CD8-positive, alpha-beta memory T cell (primary cell): ENCODE data around the gene LAMA2. TPM values are rescaled to one million over a fixed set of nuclear protein-coding genes. Genes with fewer than 3 reads are reported as not detected.

Source experiments
- CTCF ChIA-PET: fragments of 350-600 bp; sonication (Branson Sonifier 250); formaldehyde crosslinking; loops from one replicate; lab custom pipeline; 2021; ENCODE audit warnings: antibody characterized with exemption; lab: Charles Lee
- POLR2A ChIA-PET: fragments of 350-600 bp; sonication (Branson Sonifier 250); formaldehyde crosslinking; loops from one replicate; lab custom pipeline; 2021; ENCODE audit warnings: antibody characterized with exemption; lab: Charles Lee
- DNase-seq, 5 donors: peaks; one replicate each; pipeline versions ENCODE4 v3.0.0 to v3.0.0-alpha.2; 2020 to 2022; ENCODE audit warnings: mixed read lengths in 1 of 5
- H3K27ac ChIP-seq: one replicate; pipeline ENCODE4 v1.7.0; 2013; ENCODE audit warnings: low read depth, mild to moderate bottlenecking, low read length, moderate library complexity
- H3K27me3 ChIP-seq: 2 replicates; pipeline ENCODE4 v1.7.0; 2013; ENCODE audit warnings: low read length, mild to moderate bottlenecking; ENCODE audit not compliant: insufficient read depth, poor library complexity, severe bottlenecking
- H3K36me3 ChIP-seq: 2 replicates; pipeline ENCODE4 v1.7.0; 2013; ENCODE audit warnings: mild to moderate bottlenecking, low read length, moderate library complexity; ENCODE audit not compliant: insufficient read depth
- H3K4me1 ChIP-seq: 2 replicates; pipeline ENCODE4 v1.7.0; 2013; ENCODE audit warnings: mild to moderate bottlenecking, low read length, moderate library complexity; ENCODE audit not compliant: insufficient read depth
- H3K4me3 ChIP-seq: 2 replicates; pipeline ENCODE4 v1.7.0; 2013; ENCODE audit warnings: mild to moderate bottlenecking, low read length
- H3K9me3 ChIP-seq: 2 replicates; pipeline ENCODE4 v1.7.0; 2013; ENCODE audit warnings: mild to moderate bottlenecking, low read length
- H3K27ac Mint-ChIP-seq, 8 donors: one replicate each; pipeline ENCODE4 v1.8.0; 2020 to 2021; ENCODE audit warnings: mixed read lengths in 8 of 8, mild to moderate bottlenecking in 6 of 8, inconsistent platforms in 3 of 8, moderate library complexity in 3 of 8
- H3K27me3 Mint-ChIP-seq, 2 donors: one replicate each; pipeline ENCODE4 v1.8.0; 2020 to 2021; ENCODE audit warnings: mixed read lengths in 2 of 2, mild to moderate bottlenecking in 1 of 2, moderate library complexity in 1 of 2
- H3K36me3 Mint-ChIP-seq, 3 donors: one replicate each; pipeline ENCODE4 v1.8.0; 2020 to 2021; ENCODE audit warnings: mixed read lengths in 3 of 3, inconsistent platforms in 1 of 3, mild to moderate bottlenecking in 1 of 3
- H3K4me1 Mint-ChIP-seq, 3 donors: one replicate each; pipeline ENCODE4 v1.8.0; 2020 to 2021; ENCODE audit warnings: mixed read lengths in 3 of 3, inconsistent platforms in 1 of 3, mild to moderate bottlenecking in 1 of 3
- H3K4me3 Mint-ChIP-seq, 7 donors: one replicate each; pipeline ENCODE4 v1.8.0; 2020 to 2021; ENCODE audit warnings: mixed read lengths in 7 of 7, mild to moderate bottlenecking in 6 of 7, moderate library complexity in 4 of 7, inconsistent platforms in 2 of 7
- H3K9me3 Mint-ChIP-seq, 5 donors: one replicate each; pipeline ENCODE4 v1.8.0; 2020 to 2022; ENCODE audit warnings: mixed read lengths in 5 of 5, mild to moderate bottlenecking in 3 of 5, moderate library complexity in 2 of 5, inconsistent platforms in 1 of 5
- polyA plus RNA-seq: library from polyadenylated mRNA; unstranded; fragments of 300-500 nt; fragmentation: Illumina TruSeq; gene quantifications from one replicate; pipeline ENCODE4 v1.2.3, GENCODE V29; 2021
- total RNA-seq, 2 experiments: library from RNA; stranded (reverse); gene quantifications; one replicate each; pipeline ENCODE4 v1.2.3, GENCODE V29; 2021

LAMA2 gene
- total and polyA plus RNA-seq, 3 experiments from 2014 or later: 0.09 to 0.96 (median 0.45) TPM

- Mint-ChIP-seq H3K27ac (no peak overlapping the region), H3K4me3 (no peak overlapping the region), H3K27me3 (peaks cover 0 to 8% of the 10 kb centered on the region in 2 donors), H3K36me3 (no peaks in the 10 kb centered on the region), H3K4me1 (peaks cover 15 to 18% (median 15%) of the 10 kb centered on the region in 3 donors), H3K9me3 (no peaks in the 10 kb centered on the region)
- H3K27me3 ChIP-seq: no peaks in the 10 kb centered on the region
- DNase-seq: no peak
- no peaks in the 10 kb centered on the region for H3K36me3 ChIP-seq
- peaks cover 6% of the 10 kb centered on the region for H3K4me1 ChIP-seq
- H3K4me3 ChIP-seq: no peak overlapping the region
- ChIA-PET CTCF (interaction anchor here (2.1 kb wide), 1 partner anchor 11 kb away, joined by 8 read pairs; no protein-coding TSS in a partner anchor), POLR2A (no interaction called here)
- no peak overlapping the region for H3K27ac ChIP-seq
- no peaks in the 10 kb centered on the region for H3K9me3 ChIP-seq
Measured at GRCh38 chr6:129368970-129369369, 486.0 kb downstream of the LAMA2 start.

GRCh38 chr6:129369737-129370136 is 486.8 kb downstream of the LAMA2 start:
- Mint-ChIP-seq H3K9me3 (no peaks in the 10 kb centered on the region), H3K4me1 (peaks cover 15 to 18% (median 15%) of the 10 kb centered on the region in 3 donors), H3K27ac (no peak overlapping the region), H3K4me3 (peak overlapping the region in 2 of 7 donors; percentile 29 to 43), H3K36me3 (no peaks in the 10 kb centered on the region), H3K27me3 (peaks cover 0 to 2% of the 10 kb centered on the region in 2 donors)
- Histone ChIP-seq H3K27ac (no peak overlapping the region), H3K36me3 (no peaks in the 10 kb centered on the region), H3K4me3 (no peak overlapping the region), H3K4me1 (peaks cover 6% of the 10 kb centered on the region), H3K27me3 (no peaks in the 10 kb centered on the region), H3K9me3 (no peaks in the 10 kb centered on the region)
- ChIA-PET POLR2A (no interaction called here), CTCF (interaction anchor here (0.6 to 2.1 kb wide), 2 partner anchors 10 to 1744 kb away, joined by 3 to 8 read pairs; no protein-coding TSS in a partner anchor)
- DNase-seq: no peak

DNA sequence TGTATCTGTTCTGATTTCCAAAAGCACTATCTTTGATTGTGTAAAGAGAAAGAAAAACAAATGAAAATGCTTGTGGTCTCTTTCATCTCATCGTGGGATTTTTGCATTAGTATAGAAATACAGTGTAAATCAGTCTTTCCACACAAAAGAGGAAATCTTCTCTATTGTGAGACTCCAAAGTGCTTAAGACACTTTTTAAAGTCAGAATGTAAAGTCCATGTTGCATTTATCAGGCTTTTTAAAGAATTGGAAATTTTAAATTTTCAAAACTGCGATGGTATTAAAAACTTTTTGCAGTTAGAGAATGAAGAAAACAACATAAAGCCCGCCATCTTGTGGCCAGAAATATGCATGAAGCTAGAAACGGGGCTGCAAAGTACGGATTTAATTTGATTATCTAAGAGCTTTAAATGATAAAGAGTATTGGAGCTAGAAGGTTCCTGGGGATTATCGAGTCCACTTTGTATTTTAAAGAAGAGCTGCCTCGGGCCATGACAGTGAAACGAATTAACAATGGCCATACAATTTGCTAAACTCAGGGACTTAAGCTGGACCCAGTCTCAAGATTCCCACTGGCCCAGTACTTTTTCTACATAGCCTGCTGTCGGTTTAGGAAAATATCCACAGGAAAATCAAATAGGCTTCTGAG is 487.5 kb downstream of the LAMA2 start:
- Mint-ChIP-seq H3K27me3 (no peaks in the 10 kb centered on the region), H3K4me1 (peaks cover 15 to 18% (median 15%) of the 10 kb centered on the region in 3 donors), H3K36me3 (no peaks in the 10 kb centered on the region), H3K27ac (peak overlapping the region in 1 of 8 donors; percentile 14), H3K4me3 (peak overlapping the region in 5 of 7 donors; percentile 16 to 45 (median 38)), H3K9me3 (no peaks in the 10 kb centered on the region)
- no peaks in the 10 kb centered on the region for H3K27me3 ChIP-seq
- CTCF ChIA-PET: interaction anchor here (0.6 to 2.1 kb wide), 4 partner anchors 9 to 1743 kb away, joined by 3 to 8 read pairs (median 5); no protein-coding TSS in a partner anchor
- no peaks in the 10 kb centered on the region for H3K36me3 ChIP-seq
- no peaks in the 10 kb centered on the region for H3K9me3 ChIP-seq
- H3K4me3 ChIP-seq: no peak overlapping the region
- POLR2A ChIA-PET: no interaction called here
- H3K4me1 ChIP-seq: peaks cover 6% of the 10 kb centered on the region
- H3K27ac ChIP-seq: no peak overlapping the region
- peak; percentile 10 to 46 (median 14) for DNase-seq

- no peaks in the 10 kb centered on the region for H3K36me3 ChIP-seq
- Mint-ChIP-seq H3K9me3 (no peaks in the 10 kb centered on the region), H3K4me1 (no peaks in the 10 kb centered on the region), H3K4me3 (no peak overlapping the region), H3K27ac (no peak overlapping the region), H3K27me3 (peaks cover 9 to 43% of the 10 kb centered on the region in 2 donors), H3K36me3 (peaks cover 0 to 5% (median 0%) of the 10 kb centered on the region in 3 donors)
- H3K4me1 ChIP-seq: no peaks in the 10 kb centered on the region
- no peaks in the 10 kb centered on the region for H3K27me3 ChIP-seq
- no peak for DNase-seq
- H3K4me3 ChIP-seq: no peak overlapping the region
- POLR2A ChIA-PET: no interaction called here
- H3K9me3 ChIP-seq: no peaks in the 10 kb centered on the region
- no peak overlapping the region for H3K27ac ChIP-seq
- CTCF ChIA-PET: no interaction called here
Measured at GRCh38 chr6:129381885-129382284, 498.9 kb downstream of the LAMA2 start.

DNA sequence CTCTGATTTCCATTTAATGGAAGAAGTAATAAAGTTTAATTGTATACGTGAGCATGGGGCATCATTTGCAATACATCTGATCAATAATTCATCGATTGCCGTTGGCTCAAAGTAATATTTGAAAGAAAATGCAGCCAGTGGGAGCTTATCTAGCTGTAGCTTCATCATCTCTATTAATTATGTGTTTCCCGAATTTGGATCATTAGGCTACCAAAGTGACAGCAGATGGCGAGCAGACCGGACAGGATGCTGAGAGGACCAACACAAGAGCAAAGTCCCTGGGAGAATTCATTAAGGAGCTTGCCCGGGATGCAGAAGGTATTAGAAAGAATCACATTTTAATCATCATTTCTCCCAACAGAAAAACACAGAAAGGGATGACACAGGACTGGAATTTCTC is 500.0 kb downstream of the LAMA2 start:
- Mint-ChIP-seq H3K9me3 (peaks cover 0 to 3% (median 0%) of the 10 kb centered on the region in 5 donors), H3K4me3 (no peak overlapping the region), H3K27ac (no peak overlapping the region), H3K36me3 (peaks cover 0 to 14% (median 0%) of the 10 kb centered on the region in 3 donors), H3K4me1 (no peaks in the 10 kb centered on the region), H3K27me3 (peaks cover 9 to 45% of the 10 kb centered on the region in 2 donors)
- Histone ChIP-seq H3K27ac (no peak overlapping the region), H3K36me3 (no peaks in the 10 kb centered on the region), H3K4me1 (no peaks in the 10 kb centered on the region), H3K4me3 (no peak overlapping the region), H3K27me3 (no peaks in the 10 kb centered on the region), H3K9me3 (no peaks in the 10 kb centered on the region)
- ChIA-PET POLR2A (no interaction called here), CTCF (no interaction called here)
- DNase-seq: no peak

- Mint-ChIP-seq H3K9me3 (peaks cover 0 to 3% (median 0%) of the 10 kb centered on the region in 5 donors), H3K36me3 (peaks cover 0 to 17% (median 0%) of the 10 kb centered on the region in 3 donors)
Measured at GRCh38 chr6:129385117-129385516, 502.2 kb downstream of the LAMA2 start.

GRCh38 chr6:129390900-129391299 is 508.0 kb downstream of the LAMA2 start:
- DNase-seq: no peak
- H3K27me3 Mint-ChIP-seq: peaks cover 0 to 32% of the 10 kb centered on the region in 2 donors

More at GRCh38 chr6:129385117-129385516, 502.2 kb downstream of the LAMA2 start:
- POLR2A ChIA-PET: no interaction called here
- H3K36me3 ChIP-seq: no peaks in the 10 kb centered on the region
- CTCF ChIA-PET: no interaction called here
- no peaks in the 10 kb centered on the region for H3K4me1 Mint-ChIP-seq
- no peaks in the 10 kb centered on the region for H3K4me1 ChIP-seq
- no peaks in the 10 kb centered on the region for H3K9me3 ChIP-seq
- DNase-seq: no peak
- H3K27me3 Mint-ChIP-seq: peaks cover 7 to 36% of the 10 kb centered on the region in 2 donors
- H3K4me3 Mint-ChIP-seq: no peak overlapping the region
- H3K27ac Mint-ChIP-seq: no peak overlapping the region
- H3K4me3 ChIP-seq: no peak overlapping the region
- no peaks in the 10 kb centered on the region for H3K27me3 ChIP-seq
- no peak overlapping the region for H3K27ac ChIP-seq

DNA sequence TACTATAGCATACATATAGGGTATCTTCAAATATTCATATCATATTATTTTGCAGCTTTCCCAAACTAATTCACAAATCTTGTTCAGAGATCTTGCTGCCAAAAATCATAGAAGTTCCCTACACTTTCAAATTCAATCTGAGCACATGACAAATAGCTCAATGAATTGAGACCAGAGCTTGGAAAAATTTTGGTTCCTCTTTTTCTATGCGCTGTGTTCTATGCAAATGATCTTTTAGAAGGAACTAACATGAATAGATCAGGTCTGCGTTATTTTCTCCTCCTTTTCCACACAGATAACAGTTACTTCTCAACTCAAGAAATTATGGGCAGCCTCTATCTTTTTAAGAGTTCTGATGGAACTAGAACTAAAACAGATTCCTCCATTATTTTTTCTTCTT is 510.7 kb downstream of the LAMA2 start:
- H3K36me3 ChIP-seq: no peaks in the 10 kb centered on the region
- Mint-ChIP-seq H3K4me3 (no peak overlapping the region), H3K4me1 (no peaks in the 10 kb centered on the region), H3K9me3 (no peaks in the 10 kb centered on the region), H3K27me3 (peaks cover 0 to 30% of the 10 kb centered on the region in 2 donors), H3K27ac (peak overlapping the region in 1 of 8 donors; percentile 21), H3K36me3 (peaks cover 0 to 4% (median 0%) of the 10 kb centered on the region in 3 donors)
- ChIA-PET POLR2A (no interaction called here), CTCF (no interaction called here)
- H3K9me3 ChIP-seq: no peaks in the 10 kb centered on the region
- H3K4me3 ChIP-seq: no peak overlapping the region
- H3K4me1 ChIP-seq: no peaks in the 10 kb centered on the region
- H3K27me3 ChIP-seq: no peaks in the 10 kb centered on the region
- H3K27ac ChIP-seq: no peak overlapping the region
- no peak for DNase-seq

More at GRCh38 chr6:129390900-129391299, 508.0 kb downstream of the LAMA2 start:
- H3K4me1 ChIP-seq: no peaks in the 10 kb centered on the region
- CTCF ChIA-PET: no interaction called here
- no peaks in the 10 kb centered on the region for H3K36me3 ChIP-seq
- H3K36me3 Mint-ChIP-seq: peaks cover 0 to 17% (median 0%) of the 10 kb centered on the region in 3 donors
- H3K4me3 ChIP-seq: no peak overlapping the region
- no peak overlapping the region for H3K27ac Mint-ChIP-seq
- no peak overlapping the region for H3K27ac ChIP-seq
- no peak overlapping the region for H3K4me3 Mint-ChIP-seq
- no peaks in the 10 kb centered on the region for H3K9me3 ChIP-seq
- peaks cover 0 to 3% (median 0%) of the 10 kb centered on the region in 5 donors for H3K9me3 Mint-ChIP-seq
- POLR2A ChIA-PET: no interaction called here
- H3K27me3 ChIP-seq: no peaks in the 10 kb centered on the region
- no peaks in the 10 kb centered on the region for H3K4me1 Mint-ChIP-seq
